Activated CD4-positive, alpha-beta T cell treated with anti-CD3 and anti-CD28 coated beads, Interleukin-2, amount 50 U/mL, for 1 hour (primary cell): Measurements from ENCODE around the gene LEF1.

Experiments used
- DNase-seq: peaks from one replicate; pipeline ENCODE4 v3.0.0-alpha.2; 2020

LEF1 gene

GRCh38 chr4:108109111-108109510 lies 59.6 kb downstream of the LEF1 start:
- no peak for DNase-seq

- DNase-seq: peak; percentile 22
Observed at GRCh38 chr4:108107729-108108382, 60.9 kb downstream of the LEF1 start.

- no peak for DNase-seq
Observed at GRCh38 chr4:108107101-108107500, 61.6 kb downstream of the LEF1 start.

GRCh38 chr4:108106186-108106585 lies 62.5 kb downstream of the LEF1 start:
- DNase-seq: no peak

GRCh38 chr4:108103099-108103862 lies 65.5 kb downstream of the LEF1 start:
- no peak for DNase-seq

- DNase-seq: no peak
Observed at GRCh38 chr4:108100827-108101226, 67.9 kb downstream of the LEF1 start.

GRCh38 chr4:108099838-108100237 lies 68.9 kb downstream of the LEF1 start:
- no peak for DNase-seq

GRCh38 chr4:108097990-108098553 lies 70.7 kb downstream of the LEF1 start:
- DNase-seq: no peak

- DNase-seq: no peak
Observed at GRCh38 chr4:108094923-108095482, 73.7 kb downstream of the LEF1 start.

GRCh38 chr4:108094131-108094530 lies 74.6 kb downstream of the LEF1 start:
- no peak for DNase-seq

GRCh38 chr4:108092288-108092687 lies 76.4 kb downstream of the LEF1 start:
- DNase-seq: no peak

- no peak for DNase-seq
Observed at GRCh38 chr4:108087293-108087967, 81.3 kb downstream of the LEF1 start.

- DNase-seq: peak; percentile 26
Observed at GRCh38 chr4:108081256-108081655, 87.5 kb downstream of the LEF1 start.

- peak; percentile 57 for DNase-seq
Observed at GRCh38 chr4:108080747-108081146, 88.0 kb downstream of the LEF1 start.

- no peak for DNase-seq
Observed at GRCh38 chr4:108078024-108078733, 90.6 kb downstream of the LEF1 start.

GRCh38 chr4:108072300-108072699 lies 96.4 kb downstream of the LEF1 start:
- peak; percentile 69 for DNase-seq

GRCh38 chr4:108070775-108071174 lies 98.0 kb downstream of the LEF1 start:
- DNase-seq: no peak

- DNase-seq: no peak
Observed at GRCh38 chr4:108068442-108068841, 100.3 kb downstream of the LEF1 start.

- DNase-seq: no peak
Observed at GRCh38 chr4:108060686-108061321, 107.9 kb downstream of the LEF1 start.

- DNase-seq: no peak
Observed at GRCh38 chr4:108060164-108060563, 108.6 kb downstream of the LEF1 start.

- DNase-seq: no peak
Observed at GRCh38 chr4:108058685-108059440, 109.9 kb downstream of the LEF1 start.
